Spleen (tissue), 11 donors: Measurements from ENCODE around the gene WNT9A. TPM values are rescaled to one million over a fixed set of nuclear protein-coding genes. Genes with fewer than 3 reads are reported as not detected.

Source experiments
- DNase-seq: peaks from one replicate; pipeline ENCODE4 v3.0.0-alpha.2; 2020
- H3K27ac ChIP-seq, 8 donors: fragments of 200-600 bp; sonication (generic) in 7 of 8; 1 replicate in 4 of 8; 2 replicates in 4 of 8; pipeline versions ENCODE4 v1.5.0 to v1.8.0; 2016 to 2021; ENCODE audit warnings: inconsistent platforms in 4 of 8, mild to moderate bottlenecking in 4 of 8, moderate library complexity in 1 of 8
- H3K27me3 ChIP-seq, 7 donors: fragments of 200-600 bp; sonication (generic) in 6 of 7; replicated peaks in 1 of 7; 1 replicate in 4 of 7; 2 replicates in 3 of 7; pipeline versions ENCODE4 v1.5.0 to v1.8.0; 2016 to 2021; ENCODE audit warnings: inconsistent platforms in 3 of 7, mild to moderate bottlenecking in 1 of 7
- H3K36me3 ChIP-seq, 6 donors: fragments of 200-600 bp; sonication (generic) in 5 of 6; 1 replicate in 4 of 6; 2 replicates in 2 of 6; pipeline versions ENCODE4 v1.5.0 to v1.8.0; 2016 to 2021; ENCODE audit warnings: inconsistent platforms in 2 of 6
- H3K4me1 ChIP-seq, 6 donors: fragments of 200-600 bp; sonication (generic) in 5 of 6; 1 replicate in 3 of 6; 2 replicates in 3 of 6; pipeline versions ENCODE4 v1.5.0 to v1.8.0; 2016 to 2021; ENCODE audit warnings: inconsistent platforms in 3 of 6
- H3K4me3 ChIP-seq, 8 donors: fragments of 200-600 bp; sonication (generic) in 7 of 8; 1 replicate in 4 of 8; 2 replicates in 4 of 8; pipeline versions ENCODE4 v1.5.0 to v1.8.0; 2016 to 2021; ENCODE audit warnings: inconsistent platforms in 4 of 8, mild to moderate bottlenecking in 4 of 8, moderate library complexity in 2 of 8
- H3K9me3 ChIP-seq, 8 donors: fragments of 200-600 bp; sonication (generic) in 7 of 8; 1 replicate in 4 of 8; 2 replicates in 4 of 8; pipeline versions ENCODE4 v1.5.0 to v1.8.0; 2016 to 2021; ENCODE audit warnings: inconsistent platforms in 4 of 8
- CTCF ChIP-seq, 11 experiments: fragments of 200-600 bp in 7 of 11; fragments of 450-650 bp in 4 of 11; sonication (generic) in 4 of 11; IDR thresholded peaks in 8 of 11; conservative IDR thresholded peaks in 3 of 11; 1 replicate in 7 of 11; 2 replicates in 4 of 11; pipeline versions ENCODE4 v1.4.0 to v1.8.0; 2016 to 2021; ENCODE audit warnings: antibody characterized with exemption in 11 of 11, inconsistent platforms in 4 of 11, mild to moderate bottlenecking in 1 of 11
- POLR2A ChIP-seq, 3 donors: fragments of 450-650 bp; IDR thresholded peaks; one replicate each; pipeline ENCODE4 v1.5.1; 2017; ENCODE audit warnings: antibody characterized with exemption in 3 of 3, mild to moderate bottlenecking in 1 of 3
- POLR2AphosphoS5 ChIP-seq, 3 donors: sonication (generic); formaldehyde crosslinking; IDR thresholded peaks; one replicate each; pipeline ENCODE4 v1.5.1; 2017; ENCODE audit warnings: antibody characterized with exemption in 3 of 3
- WGBS, 5 donors: extraction: QIAGEN DNeasy Blood & Tissue Kit in 3 of 5; methylation state at CpG; one replicate each; pipeline versions ENCODE4 v1.1.5 to v1.1.7; 2013 to 2018; 5-methylcytosine and 5-hydroxymethylcytosine counted together
- intact Hi-C: fragments of 100-400 bp; cut with DNase I; formaldehyde crosslinking; loops from one replicate; pipeline ENCODE4 v1.15.0; 2023; ENCODE audit warnings: low total_unique reads
- polyA plus RNA-seq, 3 donors: library from polyadenylated mRNA; stranded (reverse); fragments of 200-250 nt; gene quantifications; one replicate each; pipeline ENCODE4 v1.2.1, GENCODE V29; 2013
- total RNA-seq, 7 donors: library from RNA; depleted of rRNA in 3 of 7; stranded (reverse); fragments of >200 nt in 3 of 7; fragmentation: NEBNext Ultra II Directional in 4 of 7; extraction: Animal tissue kit (Norgen Biotek cat#: 25700) in 4 of 7; gene quantifications; one replicate each; pipeline versions ENCODE4 v1.1.0 to v1.2.1, GENCODE V29; 2016 to 2021
- donor health status: healthy with polysubstance abuse.
- donor health status: DM: no; HTN: no; CAD: no; lungs with moderate emphysema.
- donor health status: DM: no; HTN: no; CAD: no.
- donor health status: Bipolar disorder and iron deficiency.
- donor health status: healthy.
- donor health status: DM: no; HTN: no; CAD: no.
- donor health status: DM: yes; HTN: yes; CAD: no.

WNT9A gene
- total and polyA plus RNA-seq, 10 donors: 0.08 to 3.6 (median 0.77) TPM

- DNase-seq: peak; percentile 69
- no peak for TF ChIP-seq POLR2A (IDR thresholded peaks at IDR 0.05)
- TF ChIP-seq CTCF (IDR thresholded peaks at IDR 0.05 in 8 of 11, conservative IDR thresholded peaks at IDR 0.05 in 3 of 11): no peak
- no peak for TF ChIP-seq POLR2AphosphoS5 (IDR thresholded peaks at IDR 0.05)
- H3K4me1 ChIP-seq: peaks cover 0 to 28% (median 12%) of the 10 kb centered on the region in 6 donors
- no peaks in the 10 kb centered on the region for H3K36me3 ChIP-seq
- no peak overlapping the region for H3K27ac ChIP-seq
- intact Hi-C loops: no loop called here
- H3K27me3 ChIP-seq: peaks cover 0 to 14% (median 0%) of the 10 kb centered on the region in 7 donors
- WGBS, 5 donors: 77 to 90% (median 80%) methylated on average over 17 to 20 of the region's 20 CpGs
- no peaks in the 10 kb centered on the region for H3K9me3 ChIP-seq
- no peak overlapping the region for H3K4me3 ChIP-seq
These were observed 7.7 kb downstream of the WNT9A start for GRCh38 chr1:227939791-227940771.

GRCh38 chr1:227938911-227939790 is 8.6 kb downstream of the WNT9A start:
- TF ChIP-seq POLR2AphosphoS5 (IDR thresholded peaks at IDR 0.05) (peak in 1 of 3 donors; percentile 42), CTCF (IDR thresholded peaks at IDR 0.05 in 8 of 11, conservative IDR thresholded peaks at IDR 0.05 in 3 of 11) (no peak)
- intact Hi-C loops: no loop called here
- WGBS, 5 donors: 79 to 87% (median 84%) methylated on average over 5 to 27 of the region's 27 CpGs

GRCh38 chr1:227938276-227938675 is 9.5 kb downstream of the WNT9A start:
- Histone ChIP-seq H3K4me1 (peaks cover 0 to 25% (median 11%) of the 10 kb centered on the region in 6 donors), H3K27ac (no peak overlapping the region), H3K27me3 (peaks cover 0 to 5% (median 0%) of the 10 kb centered on the region in 7 donors), H3K4me3 (no peak overlapping the region), H3K36me3 (no peaks in the 10 kb centered on the region), H3K9me3 (no peaks in the 10 kb centered on the region)
- WGBS, 5 donors: 91 to 98% (median 93%) methylated on average over 10 of the region's 10 CpGs
- intact Hi-C loops: no loop called here
- peak; percentile 23 for DNase-seq
- TF ChIP-seq POLR2A (IDR thresholded peaks at IDR 0.05): no peak
- no peak for TF ChIP-seq CTCF (IDR thresholded peaks at IDR 0.05 in 8 of 11, conservative IDR thresholded peaks at IDR 0.05 in 3 of 11)
- no peak for TF ChIP-seq POLR2AphosphoS5 (IDR thresholded peaks at IDR 0.05)

More at GRCh38 chr1:227938911-227939790, 8.6 kb downstream of the WNT9A start:
- H3K27ac ChIP-seq: no peak overlapping the region
- peak; percentile 74 for DNase-seq
- H3K4me1 ChIP-seq: peaks cover 0 to 24% (median 11%) of the 10 kb centered on the region in 6 donors
- H3K4me3 ChIP-seq: no peak overlapping the region
- H3K36me3 ChIP-seq: no peaks in the 10 kb centered on the region
- no peaks in the 10 kb centered on the region for H3K9me3 ChIP-seq
- peaks cover 0 to 5% (median 0%) of the 10 kb centered on the region in 7 donors for H3K27me3 ChIP-seq
